Activated CD8-positive, alpha-beta T cell treated with anti-CD3 and anti-CD28 coated beads for 36 hours (primary cell): ENCODE results near the gene GCSAM. TPM values are rescaled to one million over a fixed set of nuclear protein-coding genes. Genes with fewer than 3 reads are reported as not detected.

ENCODE experiments used
- ATAC-seq: fragments of 200-7000 bp; cut with Tn5 transposase; one replicate; pipeline ENCODE4 v1.10.0; 2021; ENCODE audit warnings: mild to moderate bottlenecking, moderate library complexity
- CTCF ChIA-PET: fragments of 350-600 bp; sonication (Branson Sonifier 250); formaldehyde crosslinking; loops from one replicate; lab custom pipeline; 2021; ENCODE audit warnings: antibody characterized with exemption; lab: Charles Lee
- POLR2A ChIA-PET: fragments of 350-600 bp; sonication (Branson Sonifier 250); formaldehyde crosslinking; loops from one replicate; lab custom pipeline; 2021; ENCODE audit warnings: antibody characterized with exemption; lab: Charles Lee
- DNase-seq: peaks from one replicate; pipeline ENCODE4 v3.0.0-alpha.2; 2020
- H3K27ac Mint-ChIP-seq: one replicate; pipeline ENCODE4 v1.8.0; 2021; ENCODE audit warnings: mild to moderate bottlenecking, mixed read lengths
- H3K27me3 Mint-ChIP-seq: one replicate; pipeline ENCODE4 v1.8.0; 2021; ENCODE audit warnings: mixed read lengths
- H3K36me3 Mint-ChIP-seq: one replicate; pipeline ENCODE4 v1.8.0; 2021; ENCODE audit warnings: low read depth, mixed read lengths
- H3K4me1 Mint-ChIP-seq: one replicate; pipeline ENCODE4 v1.8.0; 2021; ENCODE audit warnings: low read depth, mixed read lengths
- H3K4me3 Mint-ChIP-seq: one replicate; pipeline ENCODE4 v1.8.0; 2021; ENCODE audit warnings: mild to moderate bottlenecking, moderate library complexity, mixed read lengths
- H3K9me3 Mint-ChIP-seq: one replicate; pipeline ENCODE4 v1.8.0; 2021; ENCODE audit warnings: mixed read lengths
- CTCF ChIP-seq: fragments of 200-600 bp; IDR thresholded peaks from one replicate; pipeline ENCODE4 v1.8.0; 2022; ENCODE audit warnings: antibody characterized with exemption, mild to moderate bottlenecking
- intact Hi-C: fragments of 100-400 bp; cut with micrococcal nuclease; formaldehyde crosslinking; loops from one replicate; pipeline ENCODE4 v1.10.0; 2022
- total RNA-seq, 2 experiments: library from RNA; stranded (reverse); gene quantifications; one replicate each; pipeline ENCODE4 v1.2.3, GENCODE V29; 2021

Gene GCSAM
- total RNA-seq, 2 experiments from 2014 or later, result 9.9 to 12.9 TPM

GRCh38 chr3:112167758-112168157, 34.7 kb upstream of the GCSAM start:
- Mint-ChIP-seq H3K36me3 (no peaks in the 10 kb centered on the region), H3K27me3 (no peaks in the 10 kb centered on the region), H3K9me3 (no peaks in the 10 kb centered on the region), H3K4me3 (no peak overlapping the region), H3K27ac (no peak overlapping the region), H3K4me1 (no peaks in the 10 kb centered on the region)
- CTCF ChIA-PET, result interaction anchor here (0.5 to 2.0 kb wide), 2 partner anchors 56 to 319 kb away, joined by 3 to 6 read pairs; no protein-coding TSS in a partner anchor
- intact Hi-C loops, result no loop called here
- no peak for TF ChIP-seq CTCF
- DNase-seq (no peak), ATAC-seq (no peak)
- POLR2A ChIA-PET, result no interaction called here

GRCh38 chr3:112149136-112149535, 16.1 kb upstream of the GCSAM start:
- no peak for TF ChIP-seq CTCF
- H3K27me3 Mint-ChIP-seq, result no peaks in the 10 kb centered on the region
- ChIA-PET POLR2A (no interaction called here), CTCF (no interaction called here)
- DNase-seq (no peak), ATAC-seq (no peak)
- H3K4me1 Mint-ChIP-seq, result no peaks in the 10 kb centered on the region
- intact Hi-C loops, result no loop called here
- peaks cover 4% of the 10 kb centered on the region for H3K36me3 Mint-ChIP-seq
- H3K9me3 Mint-ChIP-seq, result peaks cover 16% of the 10 kb centered on the region
- no peak overlapping the region for H3K4me3 Mint-ChIP-seq
- no peak overlapping the region for H3K27ac Mint-ChIP-seq

- TF ChIP-seq CTCF, result no peak
- Mint-ChIP-seq H3K27ac (peak overlapping the region; percentile 25), H3K27me3 (no peaks in the 10 kb centered on the region), H3K4me1 (peaks cover 16% of the 10 kb centered on the region), H3K9me3 (peaks cover 20% of the 10 kb centered on the region), H3K4me3 (peak overlapping the region; percentile 24), H3K36me3 (peaks cover 6% of the 10 kb centered on the region)
- ChIA-PET POLR2A (interaction anchor here (0.7 kb wide), 1 partner anchor 155 kb away, joined by 3 read pairs; no protein-coding TSS in a partner anchor), CTCF (interaction anchor here (0.9 to 1.0 kb wide), 2 partner anchors 32 kb away, joined by 3 read pairs; no protein-coding TSS in a partner anchor)
- ATAC-seq (peak; percentile 64), DNase-seq (no peak)
- intact Hi-C loops, result no loop called here
These were observed 10.6 kb upstream of the GCSAM start for GRCh38 chr3:112143689-112144088.

GRCh38 chr3:112143251-112143650, 10.2 kb upstream of the GCSAM start:
- ChIA-PET CTCF (interaction anchor here (1.0 kb wide), 1 partner anchor 31 kb away, joined by 3 read pairs; no protein-coding TSS in a partner anchor), POLR2A (interaction anchor here (0.7 kb wide), 1 partner anchor 155 kb away, joined by 3 read pairs; no protein-coding TSS in a partner anchor)
- peaks cover 16% of the 10 kb centered on the region for H3K4me1 Mint-ChIP-seq
- H3K27ac Mint-ChIP-seq, result peak overlapping the region; percentile 25
- intact Hi-C loops, result no loop called here
- DNase-seq (no peak), ATAC-seq (peak; percentile 83)
- peaks cover 20% of the 10 kb centered on the region for H3K9me3 Mint-ChIP-seq
- H3K4me3 Mint-ChIP-seq, result peak overlapping the region; percentile 24
- TF ChIP-seq CTCF, result no peak
- peaks cover 6% of the 10 kb centered on the region for H3K36me3 Mint-ChIP-seq
- no peaks in the 10 kb centered on the region for H3K27me3 Mint-ChIP-seq

- Mint-ChIP-seq H3K27me3 (no peaks in the 10 kb centered on the region), H3K4me1 (peaks cover 26% of the 10 kb centered on the region), H3K36me3 (peaks cover 2% of the 10 kb centered on the region), H3K4me3 (no peak overlapping the region), H3K27ac (no peak overlapping the region), H3K9me3 (peaks cover 9% of the 10 kb centered on the region)
- POLR2A ChIA-PET, result no interaction called here
- DNase-seq (no peak), ATAC-seq (no peak)
- CTCF ChIA-PET, result no interaction called here
- TF ChIP-seq CTCF, result no peak
- intact Hi-C loops, result no loop called here
These were observed 8.2 kb upstream of the GCSAM start for GRCh38 chr3:112141293-112141692.
